HS-27A (cell line): ENCODE data around the gene CALR.
"Not testable (repeated sequence)": the region's sequence is repeated elsewhere in the genome, so short reads cannot be mapped to it uniquely, and the experiment has no call there.

Source experiments
- DNase-seq: peaks from one replicate; pipeline ENCODE4 v3.0.0-alpha.2; 2012; ENCODE audit warnings: low read depth, missing footprints

CALR gene

DNA sequence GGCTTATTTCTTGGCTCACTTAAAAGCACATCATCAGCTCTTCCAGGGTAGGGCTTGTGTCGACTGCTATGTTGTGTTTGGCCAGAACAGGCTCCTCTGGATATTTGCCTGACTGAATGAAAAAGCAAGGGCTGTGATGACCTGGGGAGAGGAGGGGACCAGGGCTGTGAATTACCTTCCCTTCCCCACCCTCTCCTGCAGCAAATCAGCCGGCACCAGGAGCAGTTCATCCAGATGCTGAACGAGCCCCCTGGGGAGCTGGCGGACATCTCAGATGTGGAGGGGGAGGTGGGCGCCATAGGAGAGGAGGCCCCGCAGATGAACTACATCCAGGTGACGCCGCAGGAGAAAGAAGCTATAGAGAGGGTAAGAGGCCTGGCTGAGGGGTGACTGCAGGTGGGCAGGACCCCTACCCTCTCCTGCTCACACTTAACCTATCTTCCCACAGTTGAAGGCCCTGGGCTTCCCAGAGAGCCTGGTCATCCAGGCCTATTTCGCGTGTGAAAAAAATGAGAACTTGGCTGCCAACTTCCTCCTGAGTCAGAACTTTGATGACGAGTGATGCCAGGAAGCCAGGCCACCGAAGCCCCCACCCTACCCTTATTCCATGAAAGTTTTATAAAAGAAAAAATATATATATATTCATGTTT lies 14.2 kb downstream of the CALR start:
- DNase-seq, result no peak

DNA sequence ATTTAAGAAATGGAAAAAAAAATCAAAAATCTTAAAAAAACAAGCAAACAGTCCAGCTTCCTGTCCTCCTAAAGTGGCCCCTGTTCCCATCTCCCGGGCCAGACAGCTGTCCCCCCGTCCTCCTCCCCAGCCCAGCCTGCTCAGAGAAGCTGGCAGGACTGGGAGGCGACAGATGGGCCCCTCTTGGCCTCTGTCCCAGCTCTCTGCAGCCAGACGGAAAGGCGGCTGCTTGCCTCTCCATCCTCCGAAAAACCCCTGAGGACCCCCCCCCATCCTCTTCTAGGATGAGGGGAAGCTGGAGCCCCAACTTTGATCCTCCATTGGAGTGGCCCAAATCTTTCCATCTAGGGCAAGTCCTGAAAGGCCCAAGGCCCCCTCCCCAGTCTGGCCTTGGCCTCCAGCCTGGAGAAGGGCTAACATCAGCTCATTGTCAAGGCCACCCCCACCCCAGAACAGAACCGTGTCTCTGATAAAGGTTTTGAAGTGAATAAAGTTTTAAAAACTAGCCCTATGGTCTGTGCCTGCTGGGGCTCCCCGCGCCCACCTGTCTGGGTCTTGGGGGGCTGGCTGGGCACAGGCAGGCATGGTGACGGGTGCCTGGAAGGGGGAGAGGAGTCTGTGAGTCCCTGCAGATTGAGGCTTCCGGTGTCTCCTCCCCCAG lies 14.9 kb downstream of the CALR start:
- no peak for DNase-seq

DNA sequence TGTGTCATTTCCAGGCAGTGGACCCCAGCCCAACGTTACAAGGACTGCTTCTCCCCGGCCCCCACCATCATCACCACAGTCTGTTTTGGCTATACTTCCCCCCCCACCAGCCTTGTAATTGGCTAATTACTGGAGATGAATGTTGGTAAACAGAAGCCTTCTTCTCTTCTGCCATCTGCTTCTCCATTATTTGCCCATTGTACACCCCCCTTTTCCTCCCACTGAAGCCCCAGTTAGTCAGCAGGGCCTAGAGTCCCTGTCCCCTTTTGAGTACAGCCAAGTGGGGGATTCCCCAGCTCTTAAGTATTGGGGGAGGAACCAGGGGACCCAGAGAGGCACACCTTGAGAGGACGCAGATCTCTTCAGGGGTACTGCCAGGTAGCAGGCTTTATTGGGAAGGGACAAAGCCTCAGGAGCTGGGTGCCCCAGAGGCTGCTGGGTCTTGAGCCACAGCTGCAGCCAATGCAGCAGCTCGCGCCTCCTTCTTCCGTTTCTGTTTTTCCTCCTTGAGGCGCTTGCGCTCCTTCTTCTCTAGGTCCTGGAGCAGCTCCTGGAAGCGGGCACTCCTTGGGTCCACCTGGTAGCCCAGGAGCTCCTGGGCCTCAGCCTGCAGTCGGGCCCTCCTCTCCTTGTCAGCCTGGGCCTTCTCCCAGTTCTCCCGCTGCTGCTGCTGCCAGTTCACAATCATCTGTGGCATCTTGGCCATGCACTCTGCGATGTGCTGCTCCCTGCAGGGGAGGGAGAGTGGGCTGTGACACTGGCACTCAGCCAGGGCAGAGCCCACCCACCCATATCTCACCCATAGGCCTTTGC lies 15.6 kb downstream of the CALR start:
- no peak for DNase-seq

DNA sequence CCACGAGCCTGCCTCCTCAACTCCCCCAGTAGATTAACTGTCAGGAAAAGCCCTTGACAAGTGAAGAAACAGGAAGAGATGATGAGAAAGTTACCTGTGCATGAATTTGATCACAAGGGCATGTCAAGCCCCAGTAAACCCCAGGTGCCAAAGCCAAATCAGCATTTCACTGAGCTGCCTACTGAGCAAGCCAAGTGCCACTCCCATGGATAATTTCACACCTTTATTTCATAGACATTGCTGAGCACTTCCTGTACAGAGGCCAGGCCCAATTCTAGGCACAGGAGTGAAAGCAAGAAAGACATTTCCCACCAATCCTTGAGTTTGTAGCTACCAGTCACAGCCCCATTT lies 16.2 kb downstream of the CALR start:
- no peak for DNase-seq

DNA sequence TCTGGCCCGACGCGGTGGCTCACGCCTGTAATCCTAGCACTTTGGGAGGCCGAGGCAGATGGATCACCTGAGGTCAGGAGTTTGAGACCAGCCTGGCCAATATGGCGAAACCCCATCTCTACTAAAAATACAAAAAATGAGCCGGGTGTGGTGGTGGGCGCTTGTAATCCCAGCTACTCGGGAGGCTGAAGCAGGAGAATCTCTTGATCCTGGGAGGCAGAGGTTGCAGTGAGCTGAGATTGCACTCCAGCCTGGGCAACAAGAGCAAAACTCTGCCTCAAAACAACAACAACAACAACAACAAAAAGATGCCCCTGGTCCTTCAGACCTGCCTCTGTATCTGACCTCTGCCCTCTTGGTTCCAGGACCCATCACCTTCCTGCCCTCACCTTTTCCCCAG lies 17.2 kb downstream of the CALR start:
- DNase-seq, result not testable (repeated sequence)

DNA sequence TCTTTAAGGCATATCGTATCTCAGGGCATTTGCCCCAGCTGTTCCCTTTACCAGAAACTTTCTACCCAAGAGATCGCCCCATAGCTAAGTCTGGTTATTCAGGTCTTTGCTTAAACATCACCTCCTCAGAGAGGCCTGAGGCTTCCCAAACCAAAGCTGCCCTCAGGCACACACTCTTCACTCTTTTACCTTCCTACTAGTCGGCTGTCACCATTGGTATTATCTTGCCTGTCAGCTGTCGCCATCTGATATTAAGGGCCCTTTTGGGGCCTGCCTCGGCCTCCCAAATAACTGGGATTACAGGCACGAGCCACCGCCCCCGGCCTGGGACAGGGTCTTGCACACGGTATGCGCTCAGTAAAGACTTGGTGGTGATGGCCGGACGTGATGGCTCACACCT lies 17.6 kb downstream of the CALR start:
- no peak for DNase-seq

DNA sequence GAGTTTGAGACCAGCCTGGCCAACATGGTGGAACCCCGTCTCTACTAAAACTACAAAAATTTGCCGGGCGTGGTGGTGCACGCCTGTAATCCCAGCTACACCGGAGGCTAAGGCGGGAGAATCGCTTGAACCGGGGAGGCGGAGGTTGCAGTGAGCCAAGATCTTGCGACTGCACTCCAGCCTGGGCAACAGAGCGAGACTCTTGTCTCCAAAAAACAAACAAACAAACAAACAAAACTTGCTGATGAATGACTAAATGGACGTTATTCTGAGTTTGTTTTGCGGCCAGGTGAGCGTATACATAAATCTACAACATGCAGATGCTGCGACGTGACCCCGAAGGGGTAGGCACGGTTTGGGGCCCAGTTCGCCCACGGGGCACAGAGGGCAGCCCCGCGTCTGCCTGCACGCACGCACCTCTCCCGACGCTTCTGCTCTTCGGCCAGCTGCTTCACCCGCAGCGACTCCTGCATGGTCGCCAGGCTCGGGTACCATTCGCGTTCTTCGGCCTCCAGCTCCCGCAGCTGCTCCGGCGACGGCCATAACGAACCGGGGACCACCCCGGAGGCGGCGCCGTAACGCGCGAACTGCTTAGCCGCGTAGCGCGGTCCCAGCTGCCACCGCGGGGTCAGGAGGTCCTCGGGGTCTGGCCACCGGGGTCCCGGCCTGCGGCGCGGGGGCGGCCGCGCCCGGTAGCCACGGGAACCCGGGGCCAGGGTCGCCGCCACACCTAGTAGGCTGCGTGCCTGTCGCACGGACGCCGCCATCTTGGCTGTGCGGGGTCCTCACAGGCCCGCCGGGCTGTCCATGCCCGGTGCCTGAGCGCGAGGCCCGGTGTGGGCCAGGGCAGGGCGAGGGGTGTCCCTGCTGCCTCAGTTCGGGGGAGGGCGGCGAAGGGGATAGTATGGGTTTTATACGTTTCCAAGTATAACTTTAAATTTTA lies 18.3 kb downstream of the CALR start, which contains the start of gene GADD45GIP1:
TSS of gene GADD45GIP1 (minus strand) at position 778 of the 943 bp plus-strand sequence. CDS start at position 767, 11 bp downstream.
- DNase-seq, result no peak

DNA sequence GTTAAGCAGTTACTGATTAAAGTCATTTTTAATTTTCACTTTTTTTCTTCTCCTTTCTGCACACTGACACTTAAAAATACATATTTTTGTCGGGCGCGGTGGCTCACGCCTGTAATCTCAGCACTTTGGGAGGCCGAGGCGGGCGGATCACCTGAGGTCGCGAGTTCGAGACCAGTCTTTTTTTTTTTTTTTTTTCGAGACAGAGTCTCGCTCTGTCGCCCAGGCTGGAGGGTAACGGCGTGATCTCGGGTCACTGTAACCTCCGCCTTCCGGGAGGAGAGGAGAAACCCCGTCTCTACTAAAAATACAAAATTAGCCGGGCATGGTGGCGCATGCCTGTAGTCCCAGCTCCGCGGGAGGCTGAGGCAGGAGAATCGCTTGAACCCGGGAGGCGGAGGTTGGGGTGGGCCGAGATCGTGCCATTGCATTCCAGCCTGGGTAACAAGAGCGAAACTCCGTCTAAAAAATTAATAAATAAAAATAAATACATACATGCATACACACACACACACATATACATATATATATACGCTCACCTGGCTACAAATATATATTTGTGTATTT lies 19.1 kb downstream of the CALR start:
- not testable (repeated sequence) for DNase-seq

DNA sequence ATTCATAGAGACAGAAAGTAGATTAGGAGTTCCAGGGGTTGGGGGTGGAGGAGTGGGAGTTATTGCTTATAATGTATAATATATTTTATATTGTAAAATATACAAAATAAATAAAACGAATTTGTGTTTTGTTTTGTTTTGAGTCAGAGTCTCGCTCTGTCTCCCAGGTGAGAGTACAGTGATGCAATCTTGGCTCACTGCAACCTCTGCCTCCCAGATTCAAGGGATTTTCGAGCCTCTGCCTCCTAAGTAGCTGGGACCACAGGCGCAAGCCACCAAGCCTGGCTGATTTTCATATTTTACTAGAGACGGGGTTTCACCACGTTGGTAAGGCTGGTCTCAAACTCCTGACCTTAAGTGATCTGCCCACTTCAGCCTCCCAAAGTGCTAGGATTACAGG lies 21.1 kb downstream of the CALR start:
- DNase-seq, result no peak

DNA sequence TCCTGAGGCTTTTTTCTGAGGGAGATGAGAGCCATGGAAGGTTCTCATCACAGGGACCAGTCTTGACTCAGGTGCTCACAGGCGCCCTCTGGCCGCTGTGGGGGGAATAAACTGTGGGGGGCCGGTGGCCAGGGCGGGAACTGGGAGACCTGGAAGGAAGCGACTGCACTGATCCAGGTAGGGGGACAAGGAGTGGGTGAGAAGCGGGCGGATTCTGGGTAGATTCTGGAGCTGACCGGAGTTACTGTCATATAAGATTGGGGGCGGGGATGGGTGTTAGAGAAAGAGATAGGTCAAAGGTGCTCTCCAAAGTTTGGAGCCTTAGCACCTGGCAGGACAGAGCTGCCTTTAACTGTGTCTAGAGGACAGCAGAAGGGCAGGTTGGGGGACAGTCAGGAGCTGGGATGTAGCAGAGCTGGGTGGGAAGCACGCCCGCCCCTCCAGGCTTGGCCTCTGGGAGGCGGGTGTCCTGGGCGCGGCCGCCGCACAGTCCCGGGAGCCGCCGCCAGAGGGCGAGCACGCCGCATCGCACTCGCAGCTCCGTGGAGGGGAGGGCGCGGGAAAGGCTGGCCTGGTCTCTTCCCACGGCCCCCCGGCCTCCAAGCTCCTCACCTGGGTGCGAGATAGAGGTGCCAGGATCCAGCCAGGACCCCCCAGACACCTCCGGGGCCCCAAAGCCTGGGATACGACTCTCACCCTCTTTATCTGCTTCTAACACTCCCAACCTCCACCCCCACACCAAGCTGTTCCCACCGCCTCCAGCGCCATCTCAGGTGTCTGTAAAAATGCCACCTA lies 26.8 kb downstream of the CALR start:
- no peak for DNase-seq

DNA sequence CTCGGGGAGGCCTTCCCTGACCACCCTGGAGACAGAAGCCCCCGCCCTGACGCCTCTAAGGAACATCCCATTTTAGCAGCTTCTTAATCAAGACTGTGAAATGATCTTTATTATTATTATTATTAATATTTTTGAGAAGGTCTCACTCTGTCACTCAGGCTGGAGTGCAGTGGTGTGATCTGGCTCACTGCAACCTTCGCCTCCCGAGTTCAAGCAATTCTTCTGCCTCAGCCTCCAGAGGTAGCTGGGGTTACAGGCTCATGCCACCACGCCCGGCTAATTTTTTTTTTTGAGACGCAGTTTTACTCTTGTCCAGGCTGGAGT lies 27.4 kb downstream of the CALR start:
- no peak for DNase-seq

DNA sequence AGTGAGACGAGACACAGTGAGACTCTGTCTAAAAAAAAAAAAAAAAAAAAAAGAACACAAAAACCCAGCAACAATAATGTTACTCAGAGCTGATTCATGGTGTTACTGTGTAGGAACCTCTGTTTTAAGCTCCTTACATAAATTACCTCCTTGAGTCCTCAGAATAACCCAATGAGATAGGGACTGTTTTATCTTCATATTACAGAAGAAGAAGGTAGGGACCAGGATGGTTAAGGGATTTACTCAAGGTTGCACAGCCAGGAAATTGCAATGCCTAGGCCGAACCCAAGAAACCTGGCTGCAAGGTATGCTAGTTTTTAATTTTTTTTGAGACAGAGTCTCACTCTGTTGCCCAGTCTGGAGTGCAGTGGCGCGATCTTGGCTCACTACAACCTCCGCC lies 29.5 kb downstream of the CALR start:
- no peak for DNase-seq

DNA sequence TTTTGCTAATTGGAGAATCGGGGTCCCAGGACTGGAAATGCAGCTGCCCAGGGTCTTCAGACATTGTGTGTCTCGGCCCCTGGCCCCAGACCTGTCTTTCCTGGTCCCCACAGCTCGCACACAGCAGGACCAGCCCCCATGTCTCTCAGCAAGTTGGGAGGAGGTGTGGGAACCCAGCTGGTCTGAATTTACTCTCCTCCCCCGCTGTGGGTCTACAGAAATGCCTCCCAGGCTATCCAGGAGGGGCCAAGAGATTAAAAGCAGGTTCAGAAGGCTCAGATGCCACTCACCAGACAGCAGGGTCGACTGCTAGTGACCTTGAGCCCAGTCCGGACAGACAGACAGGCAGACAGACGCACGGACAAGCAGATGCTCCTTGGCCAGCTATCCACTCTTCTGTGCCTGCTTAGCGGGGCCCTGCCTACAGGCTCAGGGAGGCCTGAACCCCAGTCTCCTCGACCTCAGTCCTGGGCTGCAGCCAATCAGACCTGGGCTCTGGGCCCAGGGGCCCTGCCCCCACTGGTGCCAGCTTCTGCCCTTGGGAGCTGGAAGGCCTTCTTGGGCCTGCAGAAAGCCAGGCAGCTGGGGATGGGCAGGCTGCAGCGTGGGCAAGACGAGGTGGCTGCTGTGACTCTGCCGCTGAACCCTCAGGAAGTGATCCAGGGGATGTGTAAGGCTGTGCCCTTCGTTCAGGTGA lies 31.0 kb downstream of the CALR start, which contains the start of gene DAND5:
TSS of gene DAND5 (plus strand) at position 285 of the 697 bp plus-strand sequence. CDS start at position 370, 85 bp downstream.
- no peak for DNase-seq

DNA sequence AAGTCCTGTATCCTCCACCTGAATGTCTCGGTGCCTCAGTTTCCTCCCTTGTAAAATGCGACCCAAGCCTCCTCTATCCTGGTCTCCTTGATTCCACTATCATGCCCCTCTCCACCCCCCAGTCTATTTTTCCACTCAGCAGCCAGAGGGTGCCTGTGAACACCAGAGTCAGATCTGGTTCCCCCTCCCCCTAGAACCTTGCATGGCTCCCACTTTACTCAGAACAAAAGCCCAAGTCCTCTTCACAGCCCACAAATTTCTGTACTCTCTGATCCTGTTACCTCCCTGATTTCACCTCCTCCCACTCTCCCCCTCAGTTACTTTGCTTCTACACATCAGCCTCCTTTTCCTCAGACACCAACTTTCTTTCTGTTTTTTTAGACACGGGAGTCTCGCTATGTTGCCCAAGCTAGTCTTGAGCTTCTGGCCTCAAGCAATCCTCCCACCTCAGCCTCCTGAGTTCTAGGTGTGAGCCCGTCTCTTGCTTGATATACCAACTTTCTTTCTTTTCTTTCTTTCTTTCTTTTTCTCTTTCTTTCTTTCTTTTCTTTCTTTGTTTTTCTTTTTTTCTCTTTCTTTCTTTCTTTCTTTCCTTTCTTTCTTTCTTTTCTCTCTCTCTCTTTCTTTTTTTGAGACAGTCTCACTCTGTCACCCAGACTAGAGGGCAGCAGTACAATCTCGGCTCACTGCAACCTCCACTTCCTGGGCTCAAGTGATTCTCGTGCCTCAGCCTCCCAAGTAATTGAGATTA lies 31.8 kb downstream of the CALR start:
- no peak for DNase-seq

DNA sequence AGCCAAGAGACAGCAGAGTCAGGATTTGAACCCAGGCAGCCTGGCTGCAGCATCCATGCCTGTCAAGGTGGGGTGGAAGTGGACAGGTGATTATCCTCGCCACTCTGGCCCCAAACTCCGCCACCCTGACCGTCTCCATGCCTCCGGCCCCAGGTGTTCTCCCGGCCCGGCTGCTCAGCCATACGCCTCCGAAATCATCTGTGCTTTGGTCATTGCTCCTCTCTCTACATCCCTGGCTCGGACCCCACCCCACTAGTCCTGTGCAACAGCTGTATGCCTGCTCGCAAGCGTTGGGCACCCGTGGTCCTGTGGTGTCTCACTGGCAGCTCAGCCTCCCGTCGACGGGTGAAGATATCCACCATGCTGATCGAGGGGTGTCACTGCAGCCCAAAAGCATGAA lies 34.8 kb downstream of the CALR start:
- no peak for DNase-seq

DNA sequence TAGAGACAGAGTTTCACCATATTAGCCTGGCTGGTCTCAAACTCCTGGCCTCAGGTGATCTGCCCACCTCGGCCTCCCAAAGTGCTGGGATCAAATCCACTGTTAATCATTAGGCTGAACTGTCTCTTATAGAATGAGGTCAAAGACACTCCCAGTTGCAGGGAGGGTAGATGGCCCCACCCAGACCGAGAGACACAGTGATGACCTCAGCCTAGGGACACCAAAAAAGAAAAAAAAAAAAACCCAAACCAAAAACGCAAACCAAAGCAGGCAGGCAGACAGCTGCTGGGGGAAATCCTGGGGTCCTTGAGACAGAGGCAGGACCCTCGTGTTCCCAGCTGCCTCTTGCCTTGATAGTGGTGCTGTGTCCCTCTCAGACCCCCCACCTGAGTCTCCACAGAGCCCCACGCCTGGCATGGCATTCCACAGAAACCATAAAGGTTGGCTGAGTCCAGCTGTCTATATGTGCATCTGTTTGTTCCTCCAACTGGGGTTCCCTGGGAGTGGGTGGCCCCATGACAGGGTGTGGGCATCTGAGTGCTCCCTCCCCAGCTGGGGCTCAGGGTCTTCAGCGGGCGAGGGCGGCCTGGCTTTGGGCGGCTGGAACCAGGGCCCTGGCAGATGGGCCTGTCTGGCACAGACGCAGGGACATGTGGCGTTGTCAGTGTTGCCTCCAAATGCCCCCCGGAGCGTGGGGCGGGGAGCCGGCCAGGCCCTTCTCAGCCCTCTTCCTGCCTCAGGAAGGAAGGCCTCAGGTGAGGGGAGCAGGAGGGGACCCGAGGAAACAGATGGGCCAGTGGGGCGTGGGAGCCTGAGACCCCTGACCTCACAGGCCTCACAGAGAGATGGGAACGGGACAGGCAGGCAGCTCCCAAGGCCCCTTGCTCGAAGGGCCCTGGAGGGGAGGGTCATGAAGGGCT lies 36.2 kb downstream of the CALR start:
- no peak for DNase-seq

DNA sequence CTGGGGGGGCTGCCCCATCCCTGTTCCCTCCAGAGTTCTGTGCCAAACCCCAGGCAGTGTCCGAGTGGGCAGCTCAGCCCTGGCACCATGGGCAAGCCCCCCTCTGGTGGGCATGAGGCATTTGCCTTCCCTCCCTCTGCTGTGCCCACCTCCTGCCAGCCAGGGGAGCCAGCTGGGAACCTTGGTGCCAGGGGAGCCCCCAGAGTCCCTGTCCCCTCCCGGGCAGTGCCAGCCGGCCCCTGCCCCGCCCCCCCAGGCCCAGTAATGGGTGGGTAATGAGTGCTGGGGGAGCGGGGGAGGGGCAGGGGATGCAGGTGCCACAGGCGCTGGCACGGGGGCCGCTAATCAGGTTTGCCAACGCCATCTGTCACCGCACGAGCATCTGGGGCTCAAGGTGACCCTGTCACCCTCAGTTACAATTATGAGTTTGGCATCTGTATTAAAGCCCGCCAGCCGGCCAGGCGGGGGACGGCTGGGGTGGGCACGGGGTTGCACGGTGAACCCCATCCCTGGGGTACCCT lies 36.9 kb downstream of the CALR start:
- DNase-seq, result no peak

DNA sequence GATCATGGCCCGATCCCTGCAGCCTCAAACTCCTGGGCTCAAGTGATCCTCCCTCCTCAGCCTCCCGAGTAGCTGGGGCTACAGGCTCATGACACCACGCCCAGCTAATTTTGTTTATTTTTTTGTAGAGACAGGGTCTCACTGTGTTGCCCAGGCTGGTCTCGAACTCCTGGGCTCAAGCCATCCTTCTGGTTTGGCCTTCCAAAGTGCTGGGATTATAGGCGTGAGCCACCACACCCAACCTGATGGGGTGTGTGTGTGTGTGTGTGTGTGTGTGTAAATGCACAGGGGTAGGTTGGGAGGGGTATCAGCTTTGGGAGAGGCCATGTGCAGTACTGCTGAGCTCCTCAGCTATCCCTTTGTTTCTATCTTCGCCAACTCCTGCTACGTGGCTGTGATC lies 37.7 kb downstream of the CALR start:
- DNase-seq, result not testable (repeated sequence)
